Posterior cingulate gyrus (tissue), 11 donors: Measurements from ENCODE around the gene PCBP4.
"Not testable (repeated sequence)": the region's sequence is repeated elsewhere in the genome, so short reads cannot be mapped to it uniquely, and the experiment has no call there.

Experiments used
- DNase-seq, 10 donors: peaks; one replicate each; pipeline versions ENCODE4 v3.0.0 to v3.0.0-alpha.2; 2020 to 2021; ENCODE audit warnings: mixed read lengths in 3 of 10
- intact Hi-C: fragments of 100-400 bp; cut with DNase I; formaldehyde crosslinking; loops from one replicate; pipeline ENCODE4 v1.15.1; 2023

Gene PCBP4

GRCh38 chr3:51995346-51996163 is 28.3 kb upstream of the PCBP4 start, which contains the start of gene RPL29:
Gene RPL29 (minus strand): TSS chr3:51995895. CDS start chr3:51995461, 434 bp downstream.
- intact Hi-C loops = loop anchor here (1.0 kb wide), 1 partner anchor 53 kb away; the partner anchor contains the start of gene PARP3
- DNase-seq = peak; percentile 85 to 98 (median 87)

GRCh38 chr3:51994530-51994929 is 27.3 kb upstream of the PCBP4 start:
- DNase-seq = no peak
- intact Hi-C loops = no loop called here

GRCh38 chr3:51993657-51994056 is 26.4 kb upstream of the PCBP4 start:
- DNase-seq, intact Hi-C loops: not testable (repeated sequence)

DNA sequence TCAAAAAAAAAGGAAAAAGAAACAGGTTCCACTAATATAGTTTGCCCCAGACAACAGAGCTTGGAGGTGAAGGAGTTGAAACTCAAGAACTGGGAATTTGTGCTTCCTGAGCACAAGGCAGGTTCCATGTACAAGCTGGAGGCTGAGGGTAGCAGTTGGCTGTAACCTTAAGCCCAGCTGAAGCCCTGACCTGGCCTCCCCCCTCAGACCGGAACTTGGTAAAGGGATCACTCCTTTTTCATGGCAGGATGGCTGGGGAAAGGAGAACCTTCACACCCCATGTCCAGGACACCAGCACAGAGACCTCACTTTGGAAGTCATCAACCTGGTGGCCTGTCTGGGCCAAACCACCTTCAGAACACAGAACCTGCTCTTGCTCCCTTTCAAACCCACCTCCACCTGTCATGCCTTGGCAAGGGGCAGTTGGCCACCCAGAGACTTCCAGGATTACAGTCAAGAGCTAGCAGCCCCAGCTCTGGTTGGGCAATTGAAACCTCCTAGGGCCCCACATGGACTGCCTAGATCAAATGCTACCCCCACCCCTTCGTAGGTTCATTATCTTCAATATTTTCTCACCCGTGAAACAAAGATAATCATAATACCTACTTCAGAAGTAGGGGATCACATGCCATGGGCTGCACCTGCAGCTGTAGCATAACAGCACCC is 24.9 kb upstream of the PCBP4 start:
- intact Hi-C loops = no loop called here

DNA sequence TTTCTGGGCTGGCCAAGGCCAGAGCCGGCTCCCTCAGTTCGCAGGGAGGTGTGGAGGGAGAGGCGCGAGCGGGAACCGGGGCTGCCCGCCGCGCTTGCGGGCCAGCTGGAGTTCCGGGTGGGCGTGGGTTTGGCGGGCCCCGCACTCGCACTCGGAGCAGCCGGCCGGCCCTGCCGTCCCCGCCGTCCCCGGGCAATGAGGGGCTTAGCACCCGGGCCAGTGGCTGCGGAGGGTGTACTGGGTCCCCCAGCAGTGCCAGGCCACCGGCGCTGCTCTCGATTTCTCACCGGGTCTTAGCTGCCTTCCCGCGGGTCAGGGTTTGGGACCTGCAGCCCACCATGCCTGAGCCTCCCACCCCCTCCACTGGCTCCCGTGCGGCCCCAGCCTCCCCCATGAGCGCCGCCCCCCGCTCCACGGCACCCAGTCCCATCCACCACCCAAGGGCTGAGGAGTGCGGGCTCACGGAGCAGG is 23.3 kb upstream of the PCBP4 start:
- DNase-seq, intact Hi-C loops: not testable (repeated sequence)

More for the DNA sequence above, 24.9 kb upstream of the PCBP4 start:
- DNase-seq = no peak

DNA sequence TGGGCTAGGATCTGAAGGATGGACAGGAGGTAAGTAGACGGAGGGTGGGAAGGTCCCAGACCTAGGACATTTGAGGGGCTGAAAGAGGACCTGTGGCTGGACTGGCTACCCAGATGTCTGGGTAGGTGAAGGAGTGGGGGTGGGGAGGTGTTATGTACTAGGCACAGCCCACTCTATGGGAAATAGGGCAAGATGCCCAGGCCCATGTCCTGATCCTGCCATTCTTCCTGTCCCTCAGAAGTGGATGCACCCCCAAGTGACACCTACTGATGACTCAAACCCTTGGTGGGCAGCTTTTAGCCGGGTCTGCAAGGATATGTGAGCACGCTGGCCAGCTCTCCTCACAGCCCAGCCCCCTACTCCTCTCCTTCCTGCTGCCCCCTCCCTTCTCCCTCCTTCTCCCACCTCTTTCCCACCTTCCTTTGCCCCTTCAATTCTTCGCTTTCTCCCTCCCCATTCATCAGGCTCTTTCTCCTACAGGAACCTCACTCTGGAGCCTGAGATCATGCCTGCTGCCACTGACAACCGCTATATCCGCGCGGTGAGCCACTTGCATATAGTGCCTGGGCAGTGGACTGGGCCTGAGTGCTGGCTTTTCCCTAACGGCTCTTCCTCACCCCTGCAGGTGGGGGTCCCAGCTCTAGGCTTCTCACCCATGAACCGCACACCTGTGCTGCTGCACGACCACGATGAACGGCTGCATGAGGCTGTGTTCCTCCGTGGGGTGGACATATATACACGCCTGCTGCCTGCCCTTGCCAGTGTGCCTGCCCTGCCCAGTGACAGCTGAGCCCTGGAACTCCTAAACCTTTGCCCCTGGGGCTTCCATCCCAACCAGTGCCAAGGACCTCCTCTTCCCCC is 21.3 kb upstream of the PCBP4 start:
- intact Hi-C loops = no loop called here

GRCh38 chr3:51987568-51987967 is 20.3 kb upstream of the PCBP4 start:
- DNase-seq = no peak
- intact Hi-C loops = no loop called here

More for the DNA sequence above, 21.3 kb upstream of the PCBP4 start:
- no peak for DNase-seq

DNA sequence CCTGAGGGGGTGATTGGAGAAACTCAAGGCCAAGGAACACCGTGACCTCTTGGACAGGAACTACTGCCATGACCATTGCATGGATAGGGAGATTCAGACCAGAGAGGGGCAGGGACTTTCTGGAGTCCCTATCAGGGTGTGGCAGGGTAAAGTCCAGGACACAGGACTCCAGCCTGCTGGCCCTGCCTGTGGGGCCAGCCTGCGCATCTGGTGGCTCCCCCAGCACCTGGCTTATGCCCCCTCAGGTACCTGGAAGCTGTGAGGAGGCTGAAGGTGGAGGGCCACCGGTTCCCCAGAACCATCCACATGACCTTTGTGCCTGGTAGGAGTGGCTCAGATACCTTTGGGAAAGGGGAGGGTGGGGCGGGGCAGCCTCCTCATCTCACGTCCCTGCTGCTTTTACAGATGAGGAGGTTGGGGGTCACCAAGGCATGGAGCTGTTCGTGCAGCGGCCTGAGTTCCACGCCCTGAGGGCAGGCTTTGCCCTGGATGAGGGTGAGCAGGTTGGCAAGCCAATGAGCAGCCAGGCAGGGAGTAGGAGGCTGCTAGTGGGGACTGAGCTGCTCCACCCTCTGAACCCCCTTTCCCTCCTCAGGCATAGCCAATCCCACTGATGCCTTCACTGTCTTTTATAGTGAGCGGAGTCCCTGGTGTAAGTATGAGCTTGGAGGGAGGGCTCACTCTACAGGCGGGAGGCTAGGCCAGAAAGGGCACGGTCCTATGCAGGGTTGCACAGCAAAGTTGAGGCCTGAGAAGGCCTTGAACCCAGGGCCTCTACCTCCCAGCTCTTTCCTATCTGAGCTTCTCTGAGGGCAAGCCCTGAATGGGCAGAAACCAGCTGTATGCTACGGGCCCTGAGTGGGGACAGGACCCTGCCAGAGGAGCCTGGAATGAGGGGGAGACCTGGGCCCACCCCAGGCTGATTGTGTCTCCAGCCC is 19.0 kb upstream of the PCBP4 start:
- DNase-seq = no peak
- intact Hi-C loops = no loop called here

- intact Hi-C loops = no loop called here
- no peak for DNase-seq
Observed at GRCh38 chr3:51985063-51985462, 17.8 kb upstream of the PCBP4 start.

- intact Hi-C loops = no loop called here
- peak in 1 of 10 donors; percentile 45 for DNase-seq
Observed at GRCh38 chr3:51984269-51984647, 17.0 kb upstream of the PCBP4 start.

DNA sequence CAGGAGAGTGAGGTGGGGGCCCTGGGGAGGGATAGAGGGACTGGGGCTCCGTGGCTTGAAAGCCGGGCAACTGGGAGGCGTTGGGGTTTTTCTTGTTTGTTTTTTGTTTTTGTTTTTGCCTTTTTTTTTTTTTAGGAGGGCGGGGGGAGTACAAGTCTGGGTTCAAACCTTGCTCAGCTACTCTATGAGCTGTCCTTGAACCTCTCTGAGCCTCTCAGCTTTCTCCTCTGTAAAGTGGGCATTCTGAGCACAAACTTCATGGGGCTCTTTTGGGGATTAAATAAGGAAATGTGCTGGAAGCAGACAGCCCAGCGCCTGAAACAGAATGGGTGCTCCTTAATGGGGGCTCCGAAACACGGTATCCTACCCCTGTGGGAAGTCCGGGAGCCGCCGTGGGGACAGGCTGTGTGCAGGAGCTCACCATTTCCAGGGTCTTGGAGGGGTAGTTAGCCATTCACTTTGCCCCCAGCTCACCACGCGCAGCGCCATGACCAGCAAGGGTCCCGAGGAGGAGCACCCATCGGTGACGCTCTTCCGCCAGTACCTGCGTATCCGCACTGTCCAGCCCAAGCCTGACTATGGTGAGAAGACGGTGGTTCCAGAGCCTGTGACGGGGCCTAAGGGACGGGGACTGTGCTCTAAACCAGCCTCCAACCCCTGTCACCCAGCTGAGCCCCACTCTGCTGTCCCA is 16.5 kb upstream of the PCBP4 start:
- DNase-seq = peak in 1 of 10 donors; percentile 79

GRCh38 chr3:51982838-51983577 is 15.8 kb upstream of the PCBP4 start, which contains the start of gene ACY1:
Gene ACY1 (plus strand): TSS chr3:51983535. CDS start chr3:51984065, 530 bp downstream.
- intact Hi-C loops = no loop called here
- peak; percentile 63 to 97 (median 76) for DNase-seq

More for the DNA sequence above, 16.5 kb upstream of the PCBP4 start:
- intact Hi-C loops = no loop called here

DNA sequence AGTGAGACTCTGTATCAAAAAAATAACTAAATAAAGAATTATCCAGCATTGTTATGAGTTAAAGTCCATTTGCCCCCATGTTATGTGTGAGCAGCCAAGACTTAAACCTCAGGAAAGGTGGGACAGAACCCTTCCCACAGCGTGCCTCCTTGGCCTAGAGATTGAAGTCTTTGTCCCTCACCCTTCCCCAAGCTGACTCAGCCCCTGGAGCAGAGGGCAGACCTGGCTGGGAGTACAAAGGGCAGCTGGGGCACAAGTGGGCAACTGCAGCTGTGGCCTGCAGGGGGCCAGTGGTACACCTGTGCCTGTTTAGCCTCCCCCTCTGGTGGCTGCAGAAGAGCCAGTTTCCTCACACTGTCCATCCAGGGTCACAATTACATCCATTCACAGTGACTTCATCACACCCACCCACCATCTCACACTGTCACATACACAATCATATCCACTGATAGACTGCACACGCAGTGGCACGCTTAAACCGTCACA is 15.1 kb upstream of the PCBP4 start:
- intact Hi-C loops = no loop called here

GRCh38 chr3:51980253-51980652 is 13.0 kb upstream of the PCBP4 start:
- intact Hi-C loops = no loop called here
- DNase-seq = peak in 1 of 10 donors; percentile 47

More for the DNA sequence above, 15.1 kb upstream of the PCBP4 start:
- DNase-seq = peak in 1 of 10 donors; percentile 71

GRCh38 chr3:51978143-51978502 is 10.9 kb upstream of the PCBP4 start:
- intact Hi-C loops = no loop called here

GRCh38 chr3:51977446-51978142 is 10.3 kb upstream of the PCBP4 start:
- intact Hi-C loops = no loop called here
- DNase-seq = peak in 1 of 10 donors; percentile 79

More at GRCh38 chr3:51978143-51978502, 10.9 kb upstream of the PCBP4 start:
- peak in 2 of 10 donors; percentile 36 to 53 for DNase-seq
